ENCODE measurements around the gene PYGO2. TPM values are rescaled to one million over a fixed set of nuclear protein-coding genes. Genes with fewer than 3 reads are reported as not detected.
"Not testable (repeated sequence)": the region's sequence is repeated elsewhere in the genome, so short reads cannot be mapped to it uniquely, and the experiment has no call there.

PYGO2 gene
- total and polyA plus RNA-seq, 8 donors = 26.6 to 42.9 (median 37.3) TPM

DNA sequence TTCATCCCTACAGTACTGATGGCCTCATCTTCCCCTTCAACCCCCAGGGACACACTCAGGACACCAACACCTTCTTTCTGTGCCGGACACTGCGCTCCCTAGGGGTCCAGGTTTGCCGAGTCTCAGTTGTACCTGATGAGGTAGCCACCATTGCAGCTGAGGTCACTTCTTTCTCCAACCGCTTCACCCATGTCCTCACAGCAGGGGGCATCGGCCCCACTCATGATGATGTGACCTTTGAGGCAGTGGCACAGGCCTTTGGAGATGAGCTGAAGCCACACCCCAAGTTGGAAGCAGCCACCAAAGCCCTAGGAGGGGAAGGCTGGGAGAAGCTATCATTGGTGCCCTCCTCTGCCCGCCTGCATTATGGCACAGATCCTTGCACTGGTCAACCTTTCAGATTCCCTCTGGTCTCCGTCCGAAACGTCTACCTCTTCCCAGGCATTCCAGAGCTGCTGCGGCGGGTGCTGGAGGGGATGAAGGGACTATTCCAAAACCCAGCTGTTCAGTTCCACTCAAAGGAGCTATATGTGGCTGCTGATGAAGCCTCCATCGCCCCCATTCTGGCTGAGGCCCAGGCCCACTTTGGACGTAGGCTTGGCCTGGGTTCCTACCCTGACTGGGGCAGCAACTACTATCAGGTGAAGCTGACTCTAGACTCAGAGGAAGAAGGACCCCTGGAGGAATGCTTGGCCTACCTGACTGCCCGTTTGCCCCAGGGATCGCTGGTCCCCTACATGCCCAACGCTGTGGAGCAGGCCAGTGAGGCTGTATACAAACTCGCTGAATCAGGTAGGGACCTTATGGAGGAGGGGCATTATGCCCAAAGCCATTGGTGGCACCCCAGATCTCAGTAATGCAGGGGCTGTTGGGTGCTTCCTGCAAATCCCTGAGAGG lies 26.7 kb upstream of the PYGO2 start:
- peaks cover 0 to 51% of the 10 kb centered on the region in 2 donors for H3K36me3 ChIP-seq
- ATAC-seq = no peak
- H3K27me3 ChIP-seq = no peaks in the 10 kb centered on the region
- intact Hi-C loops (cut with DNase I) = no loop called here
- H3K4me1 ChIP-seq = peaks cover 0 to 26% of the 10 kb centered on the region in 2 donors
- no peaks in the 10 kb centered on the region for H3K9me3 ChIP-seq
- no peak overlapping the region for H3K27ac ChIP-seq
- H3K4me3 ChIP-seq = no peak overlapping the region
- TF ChIP-seq, protein P1, sequence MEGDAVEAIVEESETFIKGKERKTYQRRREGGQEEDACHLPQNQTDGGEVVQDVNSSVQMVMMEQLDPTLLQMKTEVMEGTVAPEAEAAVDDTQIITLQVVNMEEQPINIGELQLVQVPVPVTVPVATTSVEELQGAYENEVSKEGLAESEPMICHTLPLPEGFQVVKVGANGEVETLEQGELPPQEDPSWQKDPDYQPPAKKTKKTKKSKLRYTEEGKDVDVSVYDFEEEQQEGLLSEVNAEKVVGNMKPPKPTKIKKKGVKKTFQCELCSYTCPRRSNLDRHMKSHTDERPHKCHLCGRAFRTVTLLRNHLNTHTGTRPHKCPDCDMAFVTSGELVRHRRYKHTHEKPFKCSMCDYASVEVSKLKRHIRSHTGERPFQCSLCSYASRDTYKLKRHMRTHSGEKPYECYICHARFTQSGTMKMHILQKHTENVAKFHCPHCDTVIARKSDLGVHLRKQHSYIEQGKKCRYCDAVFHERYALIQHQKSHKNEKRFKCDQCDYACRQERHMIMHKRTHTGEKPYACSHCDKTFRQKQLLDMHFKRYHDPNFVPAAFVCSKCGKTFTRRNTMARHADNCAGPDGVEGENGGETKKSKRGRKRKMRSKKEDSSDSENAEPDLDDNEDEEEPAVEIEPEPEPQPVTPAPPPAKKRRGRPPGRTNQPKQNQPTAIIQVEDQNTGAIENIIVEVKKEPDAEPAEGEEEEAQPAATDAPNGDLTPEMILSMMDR (IDR thresholded peaks at IDR 0.05) = no peak
- no peak for DNase-seq

DNA sequence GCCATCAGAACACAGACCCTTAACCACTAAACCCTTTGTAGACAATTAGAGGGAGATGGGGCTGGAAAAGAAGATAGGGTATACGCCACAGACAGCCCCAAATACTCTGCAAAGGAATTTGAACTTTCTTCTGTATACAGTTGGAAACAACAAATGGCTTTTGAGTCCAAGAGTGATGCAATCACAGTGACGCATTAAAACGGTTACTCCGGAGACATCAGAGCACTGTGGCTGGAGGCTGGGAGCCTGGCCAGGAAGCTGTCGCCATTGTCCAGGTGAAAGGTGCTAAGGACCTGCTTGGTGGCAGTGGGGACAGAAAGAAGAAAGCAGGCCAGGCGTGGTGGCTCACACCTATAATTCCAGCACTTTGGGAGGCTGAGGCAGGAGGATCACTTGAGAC lies 25.7 kb upstream of the PYGO2 start:
- peaks cover 0 to 51% of the 10 kb centered on the region in 2 donors for H3K36me3 ChIP-seq
- DNase-seq (no peak), ATAC-seq (no peak)
- no peaks in the 10 kb centered on the region for H3K27me3 ChIP-seq
- TF ChIP-seq, protein P1 (IDR thresholded peaks at IDR 0.05) = no peak
- no peak overlapping the region for H3K27ac ChIP-seq
- intact Hi-C loops (cut with DNase I) = no loop called here
- H3K9me3 ChIP-seq = no peaks in the 10 kb centered on the region
- H3K4me3 ChIP-seq = no peak overlapping the region
- H3K4me1 ChIP-seq = peaks cover 0 to 30% of the 10 kb centered on the region in 2 donors

- ATAC-seq; intact Hi-C loops (cut with DNase I); H3K9me3 ChIP-seq: not testable (repeated sequence)
These were observed 25.2 kb upstream of the PYGO2 start for GRCh38 chr1:154986736-154987135.

GRCh38 chr1:154983776-154984466 lies 22.3 kb upstream of the PYGO2 start:
- no peaks in the 10 kb centered on the region for H3K9me3 ChIP-seq
- H3K36me3 ChIP-seq = peaks cover 0 to 22% of the 10 kb centered on the region in 2 donors
- H3K27me3 ChIP-seq = no peaks in the 10 kb centered on the region
- H3K27ac ChIP-seq = peak overlapping the region; percentile 59 to 71
- intact Hi-C loops (cut with DNase I) = no loop called here
- H3K4me1 ChIP-seq = peaks cover 0 to 34% of the 10 kb centered on the region in 2 donors
- DNase-seq (no peak), ATAC-seq (no peak)
- TF ChIP-seq, protein P1 (IDR thresholded peaks at IDR 0.05) = no peak
- H3K4me3 ChIP-seq = peak overlapping the region; percentile 53 to 59

More at GRCh38 chr1:154986736-154987135, 25.2 kb upstream of the PYGO2 start:
- Histone ChIP-seq H3K36me3 (peaks cover 0 to 49% of the 10 kb centered on the region in 2 donors), H3K4me1 (peaks cover 0 to 34% of the 10 kb centered on the region in 2 donors)
- H3K27ac ChIP-seq, DNase-seq, H3K4me3 ChIP-seq, H3K27me3 ChIP-seq: not testable (repeated sequence)

GRCh38 chr1:154982897-154983648 lies 21.5 kb upstream of the PYGO2 start, which contains the start of gene FLAD1:
Gene FLAD1, plus strand, starts transcription at chr1:154983344. Its CDS starts 351 bp downstream, at chr1:154983695.
- peaks cover 0 to 34% of the 10 kb centered on the region in 2 donors for H3K4me1 ChIP-seq
- DNase-seq = peak; percentile 95 to 98 (median 96)
- H3K27ac ChIP-seq = peak within 1 kb of the TSS; percentile 59 to 71
- intact Hi-C loops (cut with DNase I) = no loop called here
- H3K9me3 ChIP-seq = no peaks in the 10 kb centered on the region
- ATAC-seq = peak; percentile 100
- TF ChIP-seq, protein P1 (IDR thresholded peaks at IDR 0.05) = no peak
- H3K36me3 ChIP-seq = peaks cover 0 to 17% of the 10 kb centered on the region in 2 donors
- peak within 1 kb of the TSS; percentile 53 to 59 for H3K4me3 ChIP-seq
- no peaks in the 10 kb centered on the region for H3K27me3 ChIP-seq

All from left lung (tissue), 10 donors.